Skin of body (tissue), 2 donors: ENCODE results near the gene GALM. TPM values are rescaled to one million over a fixed set of nuclear protein-coding genes. Genes with fewer than 3 reads are reported as not detected.
A peak's percentile ranks its signal among the peaks of the same experiment; 100 is the strongest.
"Not testable (repeated sequence)": the region's sequence is repeated elsewhere in the genome, so short reads cannot be mapped to it uniquely, and the experiment has no call there.

Experiments
- DNase-seq: peaks from one replicate; lab custom pipeline; 2025; lab: John Stamatoyannopoulos, UW
- total RNA-seq: library from RNA; depleted of rRNA; stranded (reverse); fragments of >200 nt; gene quantifications from one replicate; pipeline ENCODE4 v1.2.3, GENCODE V29; 2014

The GALM gene
- total RNA-seq, result 7.1 TPM

GRCh38 chr2:38665854-38666555 is at the start of gene GALM:
Gene GALM, plus strand, starts transcription at chr2:38666114. Its CDS starts 48 bp downstream, at chr2:38666162.
- peak; percentile 92 for DNase-seq

GRCh38 chr2:38617301-38617700 is 48.6 kb upstream of the GALM start:
- DNase-seq, result no peak

GRCh38 chr2:38619458-38620164 is 46.3 kb upstream of the GALM start:
- no peak for DNase-seq

GRCh38 chr2:38620282-38620977 is 45.5 kb upstream of the GALM start:
- DNase-seq, result no peak

- DNase-seq, result no peak
Measured at GRCh38 chr2:38621018-38621417, 44.9 kb upstream of the GALM start.

- DNase-seq, result no peak
Measured at GRCh38 chr2:38622210-38622609, 43.7 kb upstream of the GALM start.

GRCh38 chr2:38626326-38627035 is 39.4 kb upstream of the GALM start:
- no peak for DNase-seq

- no peak for DNase-seq
Measured at GRCh38 chr2:38627391-38627790, 38.5 kb upstream of the GALM start.

- no peak for DNase-seq
Measured at GRCh38 chr2:38629684-38630083, 36.2 kb upstream of the GALM start.

GRCh38 chr2:38631976-38632375 is 33.9 kb upstream of the GALM start:
- DNase-seq, result no peak

- DNase-seq, result no peak
Measured at GRCh38 chr2:38632980-38633379, 32.9 kb upstream of the GALM start.

- no peak for DNase-seq
Measured at GRCh38 chr2:38633895-38634294, 32.0 kb upstream of the GALM start.

- DNase-seq, result no peak
Measured at GRCh38 chr2:38634684-38635083, 31.2 kb upstream of the GALM start.

GRCh38 chr2:38635139-38635538 is 30.8 kb upstream of the GALM start:
- no peak for DNase-seq

- no peak for DNase-seq
Measured at GRCh38 chr2:38636069-38636468, 29.8 kb upstream of the GALM start.

GRCh38 chr2:38642373-38643017 is 23.4 kb upstream of the GALM start:
- not testable (repeated sequence) for DNase-seq

GRCh38 chr2:38643021-38643671 is 22.8 kb upstream of the GALM start:
- no peak for DNase-seq

- DNase-seq, result not testable (repeated sequence)
Measured at GRCh38 chr2:38643683-38644511, 22.0 kb upstream of the GALM start.

- DNase-seq, result no peak
Measured at GRCh38 chr2:38648107-38648761, 17.7 kb upstream of the GALM start.
